Measurements from ENCODE around the gene GPATCH1.
"Not testable (repeated sequence)": the region's sequence is repeated elsewhere in the genome, so short reads cannot be mapped to it uniquely, and the experiment has no call there.

DNA sequence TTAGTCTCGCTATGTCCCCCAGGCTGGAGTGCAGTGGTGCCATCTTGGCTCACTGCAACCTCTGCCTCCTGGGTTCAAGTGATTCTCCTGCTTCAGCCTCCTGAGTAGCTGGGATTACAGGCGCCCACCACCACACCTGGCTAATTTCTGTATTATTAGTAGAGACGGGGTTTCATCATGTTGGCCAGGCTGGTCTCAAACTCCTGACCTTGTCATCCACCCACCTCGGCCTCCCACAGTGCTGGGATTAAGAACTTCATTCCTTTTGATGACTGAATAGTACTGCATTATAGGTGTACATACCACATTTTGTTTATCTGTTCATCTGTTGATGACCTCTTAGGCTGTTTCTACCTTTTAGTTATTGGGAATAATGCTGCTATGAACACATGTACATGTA lies 71.6 kb downstream of the GPATCH1 start:
- TF ChIP-seq CTCF (conservative IDR thresholded peaks at IDR 0.05; ENCODE audit: low read depth, low read length); POLR2A (IDR thresholded peaks at IDR 0.05; ENCODE audit: low read depth, low read length); BHLHE40 (IDR thresholded peaks at IDR 0.05; ENCODE audit: low read depth, low read length): not testable (repeated sequence)

Data from IMR-90 (cell line).